Choroid plexus epithelial cell (primary cell): ENCODE results near the gene STAT1.

Source experiments
- DNase-seq: peaks from one replicate; pipeline ENCODE4 v3.0.0-alpha.2; 2010; ENCODE audit warnings: low read depth
- H3K4me3 ChIP-seq: 2 replicates; pipeline ENCODE4 v1.5.1; 2011; ENCODE audit warnings: low read depth, mild to moderate bottlenecking, control low read depth, low read length, moderate library complexity
- CTCF ChIP-seq: conservative IDR thresholded peaks from 2 replicates; pipeline ENCODE4 v1.5.1; 2011; ENCODE audit warnings: low read depth, mild to moderate bottlenecking, control low read depth, inconsistent platforms, low read length, moderate library complexity

The STAT1 gene

GRCh38 chr2:191023235-191023679 lies 9.3 kb upstream of the STAT1 start:
- H3K4me3 ChIP-seq, result no peak overlapping the region
- TF ChIP-seq CTCF, result no peak
- no peak for DNase-seq

GRCh38 chr2:191020742-191021381 lies 6.9 kb upstream of the STAT1 start:
- TF ChIP-seq CTCF, result no peak
- peak overlapping the region; percentile 79 for H3K4me3 ChIP-seq
- DNase-seq, result peak; percentile 91

- TF ChIP-seq CTCF, result no peak
These were observed 6.3 kb upstream of the STAT1 start for GRCh38 chr2:191020221-191020741.

GRCh38 chr2:191019376-191019775 lies 5.4 kb upstream of the STAT1 start:
- DNase-seq, result no peak
- H3K4me3 ChIP-seq, result no peak overlapping the region
- TF ChIP-seq CTCF, result no peak

More at GRCh38 chr2:191020221-191020741, 6.3 kb upstream of the STAT1 start:
- peak; percentile 98 for DNase-seq
- H3K4me3 ChIP-seq, result peak overlapping the region; percentile 79

GRCh38 chr2:191018643-191019119 lies 4.7 kb upstream of the STAT1 start:
- H3K4me3 ChIP-seq, result no peak overlapping the region
- no peak for DNase-seq
- TF ChIP-seq CTCF, result no peak

DNA sequence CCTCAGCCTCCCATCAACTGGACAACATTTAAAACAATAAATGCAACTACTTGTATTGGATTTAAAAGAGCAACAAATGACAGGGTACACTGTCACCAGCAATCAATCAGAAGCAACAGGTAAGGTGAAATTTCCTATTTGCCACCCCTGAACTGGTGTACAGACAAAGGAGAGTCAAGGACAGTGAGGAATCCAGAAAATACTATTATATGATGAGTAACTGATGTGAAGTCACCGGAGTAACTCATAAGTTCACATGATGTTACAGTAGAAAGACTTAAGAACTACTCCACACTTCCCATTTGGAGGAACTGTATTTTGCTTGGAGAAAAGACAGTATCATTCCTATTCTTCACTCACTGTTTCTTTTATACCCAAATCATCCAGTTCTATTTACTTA lies 4.1 kb upstream of the STAT1 start:
- no peak overlapping the region for H3K4me3 ChIP-seq
- DNase-seq, result no peak

More for the DNA sequence above, 4.1 kb upstream of the STAT1 start:
- no peak for TF ChIP-seq CTCF
